Kasumi-1 (cell line): ENCODE results near the gene CDC42EP4.
"Not testable (repeated sequence)": the region's sequence is repeated elsewhere in the genome, so short reads cannot be mapped to it uniquely, and the experiment has no call there.

Experiments used
- DNase-seq, 2 experiments: peaks; one replicate each; lab custom pipeline; 2025; lab: John Stamatoyannopoulos, UW

Gene CDC42EP4

DNA sequence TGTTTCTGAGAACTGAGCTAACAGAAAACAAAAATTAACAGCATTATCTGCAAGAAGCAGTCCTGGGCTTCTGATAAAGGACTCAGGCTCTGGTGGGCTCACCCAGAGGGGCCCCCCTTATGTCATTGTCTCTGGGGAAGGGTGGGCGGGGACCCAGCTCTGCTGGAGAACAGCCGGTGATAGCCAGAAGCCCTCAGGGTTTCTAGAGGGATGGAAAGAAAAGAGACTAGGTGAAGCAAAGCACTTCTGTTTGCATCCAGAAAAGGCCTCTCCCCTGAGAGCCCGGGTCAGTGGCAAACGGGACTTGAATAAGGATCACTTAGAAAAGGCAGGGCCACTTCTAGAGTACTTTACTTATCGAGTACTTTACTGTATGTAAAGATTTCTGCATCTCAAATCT, 7.0 kb upstream of the CDC42EP4 start:
- no peak for DNase-seq

- DNase-seq, result no peak
These were observed 6.6 kb upstream of the CDC42EP4 start for GRCh38 chr17:73318427-73318813.

DNA sequence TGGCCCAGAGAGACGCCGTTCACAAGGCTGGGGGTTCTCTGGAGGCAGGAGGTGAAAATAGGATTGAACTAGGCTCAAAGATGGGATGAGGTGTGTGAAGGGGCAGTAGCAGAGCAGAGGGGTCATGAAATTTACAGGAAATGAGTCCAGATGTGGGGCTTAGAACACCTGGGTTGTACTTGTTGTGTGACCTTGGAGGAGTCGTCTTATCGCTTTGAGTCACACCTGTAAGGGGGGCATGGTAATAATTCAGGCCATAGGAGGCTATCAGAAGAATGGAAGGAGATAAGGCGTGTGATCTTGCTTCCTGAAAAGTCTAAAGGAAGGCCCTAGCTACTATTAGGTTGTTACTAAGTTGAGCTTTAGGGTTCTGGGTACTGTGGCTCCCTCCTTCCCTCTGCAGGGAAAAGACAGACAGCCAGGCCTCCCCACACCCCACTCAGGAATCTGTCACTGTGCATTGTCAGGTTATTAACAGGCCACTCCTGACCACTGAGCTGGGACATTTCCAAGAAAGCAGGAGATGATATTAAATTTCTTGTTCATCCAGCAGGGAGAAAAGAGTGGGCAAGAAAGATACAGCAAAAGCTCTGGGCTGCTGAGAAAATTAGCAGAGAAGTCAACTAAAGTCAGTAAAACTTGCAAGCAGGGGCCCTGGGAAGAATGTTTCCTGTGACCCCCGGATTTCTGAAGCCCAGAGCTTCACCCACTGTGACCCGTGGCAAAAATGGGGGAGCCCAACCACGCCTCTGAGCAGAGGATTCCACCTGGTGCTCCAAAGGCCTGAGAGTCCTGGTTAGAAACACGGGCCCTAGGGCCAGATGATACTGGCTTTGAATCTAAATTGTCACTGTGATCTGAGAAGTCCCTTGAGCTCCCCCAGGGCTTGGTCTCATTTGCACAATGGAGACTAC, 6.0 kb upstream of the CDC42EP4 start:
- no peak for DNase-seq

GRCh38 chr17:73316919-73317505, 5.2 kb upstream of the CDC42EP4 start:
- DNase-seq, result no peak

DNA sequence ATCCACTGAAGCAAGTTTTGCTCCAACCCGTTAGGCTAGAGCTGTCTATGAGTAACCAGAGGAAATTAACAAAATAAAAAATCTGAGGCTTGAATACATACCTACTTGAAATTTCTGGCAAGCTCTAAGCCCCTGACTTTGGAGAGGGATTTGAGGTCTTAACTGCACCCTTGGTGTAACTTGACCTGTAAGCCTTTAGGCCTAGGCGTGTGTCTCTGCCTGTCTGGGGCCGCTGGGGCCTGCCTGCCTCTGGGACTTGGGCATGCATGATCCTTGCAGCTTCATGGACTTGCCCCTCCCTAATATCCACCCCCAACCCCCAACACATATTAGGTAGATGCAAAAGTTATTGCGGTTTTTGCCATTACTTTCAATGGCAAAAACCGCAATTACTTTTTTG, 3.7 kb upstream of the CDC42EP4 start:
- DNase-seq, result no peak

GRCh38 chr17:73313526-73314127, 1.8 kb upstream of the CDC42EP4 start:
- peak in 1 of 2 experiments; percentile 11 for DNase-seq

- DNase-seq, result not testable (repeated sequence)
These were observed 1.1 kb upstream of the CDC42EP4 start for GRCh38 chr17:73312887-73313286.

- DNase-seq, result peak in 1 of 2 experiments; percentile 62
These were observed 397 bp downstream of the CDC42EP4 start for GRCh38 chr17:73311428-73311780.

DNA sequence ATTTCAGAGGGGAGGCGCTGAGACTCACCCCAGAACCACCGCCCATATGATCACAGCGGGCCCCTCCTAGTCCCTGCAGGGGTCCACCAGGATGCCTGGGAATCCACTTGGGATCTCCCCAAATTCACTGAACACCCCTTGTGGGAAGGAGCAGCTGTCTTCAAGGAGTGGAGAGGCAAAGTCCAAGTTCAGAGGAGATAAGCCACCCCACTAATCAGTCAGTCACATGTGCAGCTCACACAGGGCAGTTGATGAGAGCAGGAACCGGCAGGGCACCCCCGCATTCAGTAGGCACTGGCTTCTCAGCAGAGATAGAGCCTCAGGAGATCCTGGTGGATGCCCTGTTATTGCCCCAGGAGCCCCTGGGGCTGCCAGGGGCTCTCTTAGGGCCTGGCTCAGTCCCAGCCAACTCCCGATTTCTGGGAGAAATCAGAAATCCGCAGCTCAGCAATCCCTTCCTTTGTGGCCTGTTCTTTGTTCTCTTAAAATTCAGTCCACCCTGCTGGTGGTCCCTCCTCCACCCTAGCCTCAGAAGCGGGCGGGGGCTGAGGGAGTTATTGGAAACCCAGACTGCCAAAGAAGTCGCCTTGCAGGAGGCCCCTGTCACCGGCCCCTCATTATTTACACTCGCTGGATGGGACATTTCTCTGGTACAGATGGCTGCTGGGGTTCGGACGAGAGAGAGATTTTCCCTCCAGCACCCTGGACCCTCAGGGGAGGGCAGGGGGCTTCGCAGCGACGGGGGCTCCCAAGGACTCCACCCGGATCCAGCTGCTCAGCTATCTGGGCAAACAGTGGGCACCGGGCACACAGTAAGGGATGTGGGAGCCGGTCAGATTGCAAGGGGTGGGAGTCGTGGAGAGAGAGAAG, 1.8 kb downstream of the CDC42EP4 start:
- DNase-seq, result peak in 1 of 2 experiments; percentile 52

GRCh38 chr17:73308959-73309358, 2.8 kb downstream of the CDC42EP4 start:
- not testable (repeated sequence) for DNase-seq

DNA sequence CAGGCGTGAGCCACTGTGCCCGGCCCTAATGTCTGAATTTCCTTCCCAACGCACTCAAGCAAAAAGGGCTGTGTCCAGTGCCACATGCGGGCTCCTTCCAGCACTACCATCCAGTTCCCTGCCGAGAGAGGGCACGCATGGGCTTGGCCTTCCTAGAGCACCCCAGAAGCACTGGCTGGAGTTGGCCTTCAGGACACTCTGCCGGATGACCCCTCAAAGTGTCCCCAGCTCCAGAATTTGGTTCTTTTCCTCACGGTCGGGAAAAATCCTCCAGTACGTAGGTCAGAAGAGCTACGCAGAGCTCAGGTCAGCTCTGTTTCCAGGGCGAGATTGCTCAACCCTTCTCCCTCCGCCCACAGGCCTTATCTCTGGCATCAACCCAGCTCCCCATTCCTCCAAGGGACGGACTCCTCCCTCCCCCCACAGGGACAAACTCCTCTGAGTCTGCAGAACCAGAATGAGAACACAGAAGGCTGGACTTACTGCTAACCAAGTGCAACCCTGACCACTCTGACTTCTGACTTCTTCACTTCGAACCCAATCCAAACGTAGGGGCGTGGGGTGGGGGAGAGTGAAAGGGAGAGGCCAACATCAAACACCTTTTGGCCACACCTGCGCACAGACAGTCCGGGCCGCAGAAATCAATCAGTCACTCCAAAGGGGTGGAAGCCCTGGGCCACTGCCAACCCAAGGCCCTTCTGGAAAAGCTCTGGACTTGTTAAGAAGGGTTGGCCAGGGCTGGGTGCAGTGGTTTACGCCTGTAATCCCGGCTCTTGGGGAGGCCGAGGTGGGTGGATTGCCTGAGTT, 3.6 kb downstream of the CDC42EP4 start:
- DNase-seq, result no peak

GRCh38 chr17:73307130-73307529, 4.7 kb downstream of the CDC42EP4 start:
- DNase-seq, result no peak

DNA sequence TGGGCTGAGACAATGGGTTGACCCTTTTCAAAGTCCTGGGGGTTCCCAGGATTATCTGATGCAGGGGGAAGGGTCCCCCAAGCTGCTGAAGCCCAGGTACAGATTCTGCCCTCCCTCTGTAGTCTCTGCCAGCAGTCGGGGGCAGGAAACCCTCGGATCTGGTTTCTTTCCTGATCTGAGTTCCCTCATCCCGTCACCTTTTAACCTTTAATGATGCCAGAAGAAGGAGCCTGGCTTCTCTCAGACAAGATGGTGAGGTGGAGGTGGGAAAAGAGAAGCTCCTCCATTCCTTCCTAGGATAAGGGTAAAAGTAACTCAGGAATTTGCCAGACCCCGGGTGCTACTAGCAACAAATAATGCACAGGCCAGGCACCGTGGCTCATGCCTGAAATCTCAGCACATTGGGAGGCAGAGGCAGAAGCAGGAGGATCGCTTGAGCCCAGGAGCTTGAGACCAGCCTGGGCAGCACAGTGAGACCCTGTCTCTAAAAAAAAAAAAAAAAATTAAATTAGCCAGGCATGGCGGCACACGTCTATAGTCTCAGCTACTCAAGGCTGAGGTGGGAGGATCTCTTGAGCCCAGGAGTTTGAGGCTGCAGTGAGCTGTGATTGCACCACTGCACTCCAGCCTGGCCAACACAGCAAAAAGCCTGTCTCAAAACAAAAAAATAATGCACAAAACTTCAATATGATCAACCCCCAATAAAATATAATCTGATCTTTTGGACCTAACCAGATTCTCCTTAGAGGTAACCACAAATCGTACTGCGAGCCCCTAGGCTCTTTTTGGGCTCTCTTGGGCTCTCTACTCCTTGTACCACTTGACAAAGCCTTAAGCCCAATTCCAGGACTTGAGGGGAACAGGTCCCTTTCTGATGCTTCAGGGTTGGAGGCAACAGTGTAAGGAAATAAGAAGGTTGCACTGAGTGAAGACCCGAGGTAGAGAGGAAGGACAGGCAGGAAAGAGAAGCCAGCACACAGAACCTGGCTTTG, 5.7 kb downstream of the CDC42EP4 start:
- no peak for DNase-seq

GRCh38 chr17:73304971-73305812, 6.6 kb downstream of the CDC42EP4 start:
- DNase-seq, result no peak

DNA sequence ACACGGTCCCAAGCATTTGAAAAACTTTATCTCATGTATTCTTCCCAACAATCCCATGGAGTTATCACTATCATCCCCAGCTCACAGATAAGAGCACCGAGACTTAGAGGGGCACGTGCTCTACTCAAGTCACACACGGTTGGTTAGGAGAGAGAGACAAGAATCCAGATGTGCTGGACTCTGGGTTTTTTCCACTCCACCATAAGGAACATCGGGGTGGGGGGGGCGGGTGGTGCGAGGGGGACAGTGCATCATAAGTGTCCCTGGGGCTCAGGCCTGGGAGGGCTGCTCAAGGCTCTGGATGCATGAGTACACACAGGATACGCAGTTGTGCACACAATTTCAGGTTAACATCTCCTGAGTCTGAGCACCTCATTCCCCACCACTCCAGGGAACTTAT, 7.4 kb downstream of the CDC42EP4 start:
- DNase-seq, result no peak

GRCh38 chr17:73302189-73302588, 9.6 kb downstream of the CDC42EP4 start:
- no peak for DNase-seq

- no peak for DNase-seq
These were observed 10.4 kb downstream of the CDC42EP4 start for GRCh38 chr17:73301369-73301768.

DNA sequence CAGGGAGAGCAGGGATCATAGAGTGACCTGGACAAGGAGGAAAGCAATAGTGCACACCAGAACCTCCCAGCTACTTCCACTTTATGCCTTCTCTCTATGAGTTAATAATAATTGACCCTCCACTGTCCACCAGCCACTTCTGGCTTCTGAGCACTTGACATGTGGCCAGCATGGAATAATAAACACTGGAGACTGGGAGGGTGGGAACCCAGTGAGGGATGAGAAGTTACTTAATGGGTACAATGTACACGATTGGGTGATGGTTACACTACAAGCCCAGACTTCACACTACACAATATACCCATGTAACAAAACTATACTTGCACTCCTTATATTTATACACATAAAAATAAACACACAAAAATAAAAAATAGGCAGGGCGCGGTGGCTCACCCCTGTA, 11.4 kb downstream of the CDC42EP4 start:
- no peak for DNase-seq
